IPS DF 6.9 (cell line): ENCODE measurements around the gene RAB11FIP4.

Source experiments
- DNase-seq: peaks from one replicate; pipeline ENCODE4 v3.0.0-alpha.2; 2013; ENCODE audit warnings: low read depth, low spot score
- H3K27ac ChIP-seq: one replicate; pipeline ENCODE4 v1.5.1; 2013; ENCODE audit warnings: low read length, control low read depth
- H3K27me3 ChIP-seq: 2 replicates; pipeline ENCODE4 v1.6.1; 2013; ENCODE audit warnings: mild to moderate bottlenecking, low read length; ENCODE audit not compliant: control insufficient read depth, insufficient read depth
- H3K36me3 ChIP-seq: 2 replicates; pipeline ENCODE4 v1.6.1; 2013; ENCODE audit warnings: low read length; ENCODE audit not compliant: control insufficient read depth, insufficient read depth
- H3K4me1 ChIP-seq: 2 replicates; pipeline ENCODE4 v1.6.1; 2013; ENCODE audit warnings: low read length; ENCODE audit not compliant: control insufficient read depth, insufficient read depth
- H3K4me3 ChIP-seq: 2 replicates; pipeline ENCODE4 v1.5.1; 2013; ENCODE audit warnings: mild to moderate bottlenecking, low read length
- H3K9me3 ChIP-seq: 2 replicates; pipeline ENCODE4 v1.6.1; 2013; ENCODE audit warnings: low read length, inconsistent platforms; ENCODE audit not compliant: control insufficient read depth, insufficient read depth
- WGBS: extraction: QIAGEN DNeasy Blood & Tissue Kit; methylation state at CpG from one replicate; pipeline ENCODE4 v1.1.7; 2013; ENCODE audit warnings: mixed read lengths, missing lambda C conversion rate; ENCODE audit not compliant: insufficient read length, insufficient coverage; 5-methylcytosine and 5-hydroxymethylcytosine counted together

The RAB11FIP4 gene

DNA sequence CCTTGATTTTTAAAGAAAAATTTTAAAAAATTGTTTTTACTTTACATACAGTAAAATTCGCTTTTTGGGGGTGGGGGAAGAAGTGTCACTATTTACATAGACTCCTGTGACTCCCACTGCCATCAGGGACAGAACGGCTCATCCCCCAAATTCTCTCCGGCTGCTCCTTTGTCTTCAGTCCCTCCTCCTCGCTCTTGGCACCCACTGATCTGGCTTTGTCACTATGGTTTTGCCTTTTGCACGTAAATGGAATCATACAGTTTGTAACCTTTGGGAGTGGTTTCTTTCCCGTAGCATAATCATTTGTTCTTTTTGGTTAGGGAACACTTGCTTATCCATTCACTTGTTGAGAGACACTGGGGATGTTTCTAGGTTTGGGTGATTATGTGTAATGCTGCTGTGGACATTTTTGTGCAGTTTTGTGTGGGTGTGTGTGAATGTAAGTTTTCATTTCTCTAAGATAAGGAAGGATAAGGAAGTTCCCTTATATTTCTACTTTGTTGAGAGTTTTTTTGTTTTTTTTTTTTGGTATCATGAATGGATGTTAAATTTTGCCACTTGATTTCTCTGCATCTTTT lies 27.4 kb downstream of the RAB11FIP4 start:
- no CpG with 5 or more reads among the region's 6 CpGs for WGBS
- no peaks in the 10 kb centered on the region for H3K27me3 ChIP-seq
- H3K4me1 ChIP-seq = peaks cover 2% of the 10 kb centered on the region
- no peak overlapping the region for H3K27ac ChIP-seq
- no peaks in the 10 kb centered on the region for H3K36me3 ChIP-seq
- no peaks in the 10 kb centered on the region for H3K9me3 ChIP-seq
- H3K4me3 ChIP-seq = no peak overlapping the region
- DNase-seq = no peak

DNA sequence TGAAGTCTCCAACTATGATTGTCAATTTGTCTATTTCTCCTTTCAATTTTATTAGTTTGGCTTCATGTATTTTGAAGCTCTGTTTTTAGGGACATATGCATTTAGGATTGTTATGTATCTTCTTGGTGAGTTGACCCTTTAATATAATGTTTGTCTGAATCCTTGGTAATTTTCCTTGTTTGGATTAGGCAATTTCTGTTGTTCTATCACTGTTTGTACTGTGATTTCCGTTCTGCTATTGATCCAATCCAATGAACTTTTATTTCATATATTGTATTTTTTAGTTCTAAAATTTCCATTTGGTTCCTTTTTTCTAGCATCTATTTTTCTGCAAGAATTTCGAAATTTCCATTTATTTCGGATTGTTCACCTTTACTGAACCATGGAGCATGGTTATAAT lies 31.0 kb downstream of the RAB11FIP4 start:
- Histone ChIP-seq H3K9me3 (no peaks in the 10 kb centered on the region), H3K27ac (no peak overlapping the region)

DNA sequence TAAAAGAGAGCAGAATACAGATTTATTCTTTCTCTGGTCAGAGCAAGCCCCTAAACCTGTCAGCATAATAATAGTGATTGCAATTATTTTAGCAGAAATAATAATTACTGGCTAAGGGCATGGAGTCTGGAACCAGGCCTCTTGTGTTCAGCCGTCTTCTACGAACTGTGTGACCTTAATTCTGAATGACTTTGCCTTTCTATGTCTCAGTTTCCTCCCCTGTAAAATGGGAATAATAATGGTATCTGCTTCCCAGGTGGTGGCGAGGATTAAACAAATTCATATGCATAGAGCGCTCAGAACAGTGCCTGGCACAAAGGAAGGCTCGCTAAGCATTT lies 33.4 kb downstream of the RAB11FIP4 start:
- no CpG with 5 or more reads among the region's 5 CpGs for WGBS
- H3K4me3 ChIP-seq = no peak overlapping the region
- no peaks in the 10 kb centered on the region for H3K9me3 ChIP-seq
- no peak overlapping the region for H3K27ac ChIP-seq
- no peak for DNase-seq
- no peaks in the 10 kb centered on the region for H3K27me3 ChIP-seq
- H3K4me1 ChIP-seq = peaks cover 8% of the 10 kb centered on the region; the same call in 1 of the 2 replicates
- no peaks in the 10 kb centered on the region for H3K36me3 ChIP-seq

More for the DNA sequence above, 31.0 kb downstream of the RAB11FIP4 start:
- no peaks in the 10 kb centered on the region for H3K27me3 ChIP-seq
- no CpG with 5 or more reads among the region's 3 CpGs for WGBS
- no peak for DNase-seq
- H3K36me3 ChIP-seq = no peaks in the 10 kb centered on the region
- peaks cover 8% of the 10 kb centered on the region; the same call in 1 of the 2 replicates for H3K4me1 ChIP-seq
- no peak overlapping the region for H3K4me3 ChIP-seq

DNA sequence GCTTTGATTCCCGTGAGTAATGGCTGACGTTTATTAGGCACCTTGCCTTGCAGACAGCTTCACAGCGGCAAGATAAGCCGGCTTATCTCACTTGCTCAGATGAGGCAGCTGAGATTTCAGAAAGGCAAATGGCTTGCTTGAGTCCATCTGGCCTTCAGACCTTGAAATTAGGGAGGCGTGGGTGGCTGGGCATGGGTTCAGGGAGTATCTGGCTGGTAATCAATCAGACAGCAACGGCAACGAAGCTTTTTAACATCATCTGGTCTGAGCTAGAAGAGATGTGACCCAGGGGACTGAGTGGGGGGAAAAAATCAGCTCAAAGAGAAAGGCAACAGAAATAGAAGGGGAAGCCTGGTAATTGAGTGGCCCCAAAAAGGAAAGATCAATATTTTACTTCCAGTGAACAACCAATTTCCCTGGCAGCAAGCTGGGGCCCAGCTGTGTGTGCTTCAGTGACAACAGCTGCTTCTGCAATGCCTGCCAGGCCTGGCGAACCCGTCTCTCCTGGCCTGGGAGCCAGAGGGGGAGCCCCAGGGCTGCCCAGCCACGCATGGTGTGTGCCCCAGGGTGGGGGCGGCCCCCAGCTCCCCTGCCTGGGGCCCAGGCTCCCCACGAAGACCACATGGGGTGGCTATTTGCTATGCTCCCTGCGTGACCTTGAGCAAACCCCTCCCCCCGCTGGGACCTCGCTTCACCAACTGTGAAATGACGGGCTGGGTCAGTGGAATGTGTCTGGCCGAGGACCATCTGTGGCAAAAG lies 34.0 kb downstream of the RAB11FIP4 start:
- no peaks in the 10 kb centered on the region for H3K36me3 ChIP-seq
- H3K4me3 ChIP-seq = no peak overlapping the region
- H3K9me3 ChIP-seq = no peaks in the 10 kb centered on the region
- peaks cover 8% of the 10 kb centered on the region; the same call in 1 of the 2 replicates for H3K4me1 ChIP-seq
- no peaks in the 10 kb centered on the region for H3K27me3 ChIP-seq
- no peak for DNase-seq
- no CpG with 5 or more reads among the region's 17 CpGs for WGBS
- H3K27ac ChIP-seq = no peak overlapping the region

DNA sequence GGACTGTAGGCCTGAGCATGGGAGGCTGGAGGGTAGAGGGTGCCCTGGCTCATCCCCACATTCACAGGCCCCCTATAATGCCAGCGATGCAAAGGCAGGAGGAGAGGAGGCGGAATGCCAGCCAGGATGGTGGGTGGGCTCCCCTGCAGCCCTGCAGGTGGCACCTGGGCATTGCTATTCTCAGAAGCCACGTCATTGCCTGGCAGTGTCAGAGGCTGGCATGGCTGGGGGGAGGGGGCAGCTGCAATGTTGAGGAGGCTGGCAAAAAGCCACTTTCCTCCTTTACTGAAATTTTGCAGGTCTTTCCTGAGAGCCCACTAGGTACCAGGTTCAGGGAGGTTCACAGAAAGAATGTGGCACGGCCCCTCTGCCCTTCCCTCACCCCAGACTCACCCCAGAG lies 36.2 kb downstream of the RAB11FIP4 start:
- no peak overlapping the region for H3K27ac ChIP-seq
- WGBS = no CpG with 5 or more reads among the region's 4 CpGs
- H3K27me3 ChIP-seq = no peaks in the 10 kb centered on the region
- no peak overlapping the region for H3K4me3 ChIP-seq
- H3K9me3 ChIP-seq = no peaks in the 10 kb centered on the region
- H3K4me1 ChIP-seq = peaks cover 13% of the 10 kb centered on the region
- no peaks in the 10 kb centered on the region for H3K36me3 ChIP-seq
- DNase-seq = no peak

DNA sequence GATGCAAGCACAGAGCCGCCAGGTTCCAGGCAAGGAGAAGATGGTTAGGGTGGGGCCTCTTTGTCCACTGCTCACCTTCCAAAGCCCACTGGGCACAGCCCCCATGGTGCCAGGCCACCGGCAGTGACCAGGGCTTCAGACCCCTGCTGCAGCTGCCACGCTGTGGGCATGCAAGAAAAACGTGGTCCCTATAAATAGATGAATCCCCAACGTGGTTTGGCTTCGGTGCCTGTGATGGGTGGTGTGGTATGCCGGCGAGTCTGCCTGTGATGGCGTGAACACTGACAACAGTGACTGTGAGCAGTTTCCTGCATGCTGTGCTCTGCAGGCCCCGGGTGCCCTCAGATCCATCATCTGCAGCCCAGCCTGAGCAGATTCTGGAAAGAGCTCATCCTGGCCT lies 36.6 kb downstream of the RAB11FIP4 start:
- no peaks in the 10 kb centered on the region for H3K9me3 ChIP-seq
- peaks cover 13% of the 10 kb centered on the region for H3K4me1 ChIP-seq
- H3K4me3 ChIP-seq = no peak overlapping the region; the same call in 1 of the 2 replicates
- no peaks in the 10 kb centered on the region for H3K36me3 ChIP-seq
- no peak overlapping the region for H3K27ac ChIP-seq
- H3K27me3 ChIP-seq = no peaks in the 10 kb centered on the region
- no CpG with 5 or more reads among the region's 10 CpGs for WGBS
- no peak for DNase-seq

DNA sequence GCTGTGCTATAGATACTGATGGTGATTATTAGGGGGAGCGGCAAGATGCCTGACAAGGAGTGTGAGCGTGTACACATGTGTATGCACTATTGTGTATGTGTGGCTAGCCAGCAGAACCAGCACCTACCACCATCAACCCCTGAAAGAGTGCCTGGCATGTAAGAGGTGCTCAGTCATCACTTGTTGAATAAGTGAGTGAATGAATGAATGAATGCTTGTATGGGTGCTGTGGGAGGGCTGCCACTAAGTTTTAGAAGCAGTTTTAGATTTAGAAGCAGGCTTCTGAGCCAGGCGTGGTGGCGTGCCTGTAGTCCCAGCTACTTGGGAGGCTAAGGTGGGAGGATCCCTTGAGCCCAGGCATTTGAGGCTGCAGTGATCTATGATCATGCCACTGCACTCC lies 37.0 kb downstream of the RAB11FIP4 start:
- peaks cover 13% of the 10 kb centered on the region for H3K4me1 ChIP-seq
- no peaks in the 10 kb centered on the region for H3K27me3 ChIP-seq
- DNase-seq = no peak
- no peak overlapping the region for H3K27ac ChIP-seq
- H3K4me3 ChIP-seq = no peak overlapping the region; the same call in 1 of the 2 replicates
- no peaks in the 10 kb centered on the region for H3K36me3 ChIP-seq
- no CpG with 5 or more reads among the region's 4 CpGs for WGBS
- no peaks in the 10 kb centered on the region for H3K9me3 ChIP-seq

DNA sequence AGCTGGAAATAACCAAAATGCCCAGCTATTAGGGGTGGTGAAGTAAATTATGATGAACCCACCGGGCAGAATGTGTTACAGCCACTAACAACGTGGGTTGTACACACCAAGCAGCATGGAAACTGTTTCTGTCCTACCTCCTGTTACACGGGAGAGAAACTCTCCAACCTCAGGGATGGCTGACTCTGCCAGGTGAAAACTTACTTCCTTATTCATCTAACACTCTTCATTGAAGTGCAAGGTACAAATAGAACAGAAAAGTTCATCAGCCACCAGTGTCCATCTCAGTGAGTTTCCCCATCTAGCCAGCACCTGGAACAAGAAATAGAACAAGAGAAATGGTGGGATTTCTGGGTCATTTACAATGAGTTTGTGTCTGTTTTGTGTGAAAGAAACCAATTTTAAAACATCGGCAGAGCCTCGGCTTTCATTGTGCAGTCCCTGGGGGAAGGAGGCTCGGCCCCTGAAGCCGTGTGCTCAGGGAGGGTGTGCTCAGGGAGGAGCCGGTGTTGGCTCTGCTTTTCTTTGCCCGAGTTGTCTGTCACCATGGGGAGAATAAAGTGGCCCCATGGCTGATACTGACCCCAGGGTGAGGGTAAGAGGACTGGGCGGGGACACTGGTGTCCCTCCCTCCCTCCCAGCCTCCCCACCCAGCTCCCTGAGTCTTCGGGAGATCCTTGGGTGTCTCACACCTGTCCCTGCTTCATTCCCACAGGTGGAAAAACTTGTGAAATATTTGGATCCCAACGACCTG lies 39.8 kb downstream of the RAB11FIP4 start:
- no peaks in the 10 kb centered on the region for H3K27me3 ChIP-seq
- no peak for DNase-seq
- H3K27ac ChIP-seq = no peak overlapping the region
- peaks cover 5% of the 10 kb centered on the region for H3K4me1 ChIP-seq
- H3K9me3 ChIP-seq = no peaks in the 10 kb centered on the region
- H3K4me3 ChIP-seq = no peak overlapping the region
- no peaks in the 10 kb centered on the region for H3K36me3 ChIP-seq
- no CpG with 5 or more reads among the region's 12 CpGs for whole genome bisulfite sequencing

DNA sequence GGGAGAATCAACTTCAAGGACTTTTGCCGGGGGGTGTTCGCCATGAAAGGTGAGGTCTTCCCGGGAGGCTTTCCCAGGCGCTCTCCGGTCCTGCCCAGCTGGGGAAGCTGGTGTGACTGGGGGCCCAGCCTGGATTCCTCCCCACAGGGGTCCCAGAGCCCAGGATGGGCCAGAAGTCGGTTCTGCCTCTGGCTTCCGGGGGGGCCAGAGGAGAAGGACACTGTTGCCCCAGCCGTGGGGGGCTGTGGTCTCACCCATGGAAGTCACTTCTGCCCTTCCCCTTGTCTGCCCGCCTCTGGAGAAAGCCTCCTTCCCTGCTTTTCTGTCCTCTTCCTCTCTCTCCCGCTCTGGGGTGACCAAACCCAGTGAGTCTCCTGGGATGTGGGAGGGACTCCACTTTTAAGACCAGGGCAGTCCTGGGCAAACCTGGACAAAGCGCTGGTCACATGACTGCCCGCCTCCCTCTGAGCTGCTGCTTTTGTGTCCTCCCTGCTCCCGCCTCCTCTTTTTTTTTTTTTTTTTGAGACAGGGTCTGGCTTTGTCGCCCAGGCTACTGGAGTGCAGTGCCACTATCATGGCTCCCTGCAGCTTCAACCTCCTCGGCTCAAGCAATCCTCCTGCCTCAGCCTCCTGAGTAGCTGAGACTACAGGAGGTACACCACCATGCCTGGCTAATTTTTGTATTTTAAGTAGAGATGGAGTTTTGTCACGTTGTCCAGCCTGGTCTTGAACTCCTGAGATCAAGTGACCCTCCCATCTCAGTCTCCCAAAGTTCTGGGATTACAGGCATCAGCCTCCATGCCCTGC lies 40.6 kb downstream of the RAB11FIP4 start:
- Histone ChIP-seq H3K36me3 (no peaks in the 10 kb centered on the region), H3K4me3 (no peak overlapping the region), H3K27ac (no peak overlapping the region), H3K4me1 (peaks cover 5% of the 10 kb centered on the region), H3K9me3 (no peaks in the 10 kb centered on the region), H3K27me3 (no peaks in the 10 kb centered on the region)
- no peak for DNase-seq
- no CpG with 5 or more reads among the region's 16 CpGs for WGBS
